UCSD-AML1 (cell line): ENCODE data around the gene MLYCD.
A peak's percentile ranks its signal among the peaks of the same experiment; 100 is the strongest.

Experiments used
- DNase-seq: peaks from one replicate; lab custom pipeline; 2025; ENCODE audit not compliant: unreplicated experiment; lab: John Stamatoyannopoulos, UW

MLYCD gene

GRCh38 chr16:83954577-83955016 is 55.7 kb downstream of the MLYCD start:
- DNase-seq = no peak

GRCh38 chr16:83955218-83956130 is 56.6 kb downstream of the MLYCD start:
- DNase-seq = no peak

GRCh38 chr16:83956336-83957289 is 57.7 kb downstream of the MLYCD start:
- DNase-seq = peak; percentile 78

- DNase-seq = no peak
These were observed 58.5 kb downstream of the MLYCD start for GRCh38 chr16:83957296-83957855.

- no peak for DNase-seq
These were observed 59.4 kb downstream of the MLYCD start for GRCh38 chr16:83958137-83958845.

- no peak for DNase-seq
These were observed 60.1 kb downstream of the MLYCD start for GRCh38 chr16:83958846-83959565.

- DNase-seq = no peak
These were observed 60.9 kb downstream of the MLYCD start for GRCh38 chr16:83959656-83960434.

GRCh38 chr16:83960521-83961249 is 61.8 kb downstream of the MLYCD start:
- no peak for DNase-seq

GRCh38 chr16:83961591-83961990 is 62.7 kb downstream of the MLYCD start:
- DNase-seq = no peak

GRCh38 chr16:83963277-83964119 is 64.6 kb downstream of the MLYCD start:
- DNase-seq = no peak

GRCh38 chr16:83964684-83965443 is 65.9 kb downstream of the MLYCD start:
- DNase-seq = no peak

GRCh38 chr16:83965444-83966152 is 66.7 kb downstream of the MLYCD start:
- DNase-seq = no peak

GRCh38 chr16:83966153-83966696 is 67.3 kb downstream of the MLYCD start:
- DNase-seq = no peak

GRCh38 chr16:83967091-83967490 is 68.2 kb downstream of the MLYCD start:
- no peak for DNase-seq

GRCh38 chr16:83967838-83968305 is 69.0 kb downstream of the MLYCD start, which contains the start of gene NECAB2:
Gene NECAB2, plus strand, starts transcription at chr16:83968244. Its CDS starts 405 bp downstream, at chr16:83968649.
- peak; percentile 39 for DNase-seq
